CD4-positive, alpha-beta T cell treated with Interferon alpha-2 for 1 hour (primary cell): ENCODE data around the gene KRT14.
"Not testable (repeated sequence)": the region's sequence is repeated elsewhere in the genome, so short reads cannot be mapped to it uniquely, and the experiment has no call there.

Experiments used
- DNase-seq, 2 donors: peaks; one replicate each; pipeline ENCODE4 v3.0.0-alpha.2; 2020 to 2022

Gene KRT14

DNA sequence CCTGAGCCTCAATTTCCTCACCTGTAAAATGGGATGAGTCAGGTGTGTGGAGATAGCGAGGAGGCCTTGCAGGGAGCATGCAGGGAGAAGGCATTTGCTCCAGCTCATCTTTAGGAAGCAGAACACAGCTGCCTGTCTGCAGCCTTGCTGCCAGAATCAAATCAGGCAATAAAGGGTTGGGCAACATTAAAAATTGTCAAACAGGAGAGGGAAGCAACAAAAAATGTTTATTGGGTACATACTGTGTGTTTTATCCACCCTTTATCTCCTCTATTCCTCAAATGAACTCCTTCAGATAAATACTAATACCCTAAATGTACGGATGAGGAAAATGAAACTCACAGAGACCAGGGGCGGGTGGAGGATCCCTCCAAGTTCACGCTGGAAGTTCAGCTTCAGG is 13.6 kb upstream of the KRT14 start:
- DNase-seq = no peak

GRCh38 chr17:41599680-41600079 is 13.0 kb upstream of the KRT14 start:
- DNase-seq = no peak

DNA sequence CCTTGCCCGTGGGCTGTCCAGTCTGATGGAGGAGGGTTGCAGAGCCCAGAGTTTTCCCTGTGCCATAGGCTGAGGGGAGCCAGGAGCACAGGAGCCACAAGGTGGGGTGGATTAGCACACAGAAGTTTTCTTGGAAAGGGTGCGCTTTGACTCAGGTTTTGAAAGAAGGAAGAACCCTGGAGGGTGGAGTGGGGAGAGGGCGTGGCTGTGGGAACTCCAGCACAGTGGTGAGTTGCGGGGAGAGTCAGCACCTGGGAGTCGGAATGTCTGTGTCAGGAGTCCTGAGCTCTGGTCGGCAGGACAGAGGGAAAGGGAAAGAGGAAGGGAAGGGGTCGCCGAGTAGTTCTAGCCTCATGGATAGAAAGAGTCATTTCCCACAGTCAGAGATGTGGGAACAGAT is 8.9 kb upstream of the KRT14 start:
- no peak for DNase-seq

DNA sequence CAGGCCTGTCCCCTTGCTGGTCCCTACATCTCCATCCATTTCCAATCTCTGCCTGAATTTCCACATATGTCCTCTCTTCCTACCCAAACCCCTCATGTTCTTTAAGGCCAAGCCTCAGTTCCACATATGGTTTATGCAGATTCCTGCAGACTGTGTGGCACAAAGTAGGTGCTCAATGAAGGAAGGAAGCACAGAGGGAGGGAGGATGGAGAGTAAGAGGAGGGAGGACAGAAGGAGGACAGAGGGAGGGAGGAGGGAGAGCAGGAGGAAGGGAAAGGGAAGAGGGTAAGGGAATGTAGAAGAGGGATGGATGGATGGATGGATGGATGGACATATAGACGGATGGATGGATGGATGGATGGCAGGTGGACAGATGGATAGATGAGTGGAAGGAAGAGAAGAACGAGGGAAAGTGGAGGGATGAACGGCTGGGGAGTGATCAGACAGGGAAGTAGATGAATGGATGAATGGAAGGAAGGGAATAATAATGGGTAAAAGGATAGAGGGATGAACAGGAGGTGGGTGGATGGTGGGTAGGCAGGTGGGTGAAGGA is 7.7 kb upstream of the KRT14 start:
- DNase-seq = no peak

GRCh38 chr17:41593306-41593981 is 6.7 kb upstream of the KRT14 start:
- no peak for DNase-seq

- no peak for DNase-seq
Observed at GRCh38 chr17:41592601-41593305, 6.1 kb upstream of the KRT14 start.

DNA sequence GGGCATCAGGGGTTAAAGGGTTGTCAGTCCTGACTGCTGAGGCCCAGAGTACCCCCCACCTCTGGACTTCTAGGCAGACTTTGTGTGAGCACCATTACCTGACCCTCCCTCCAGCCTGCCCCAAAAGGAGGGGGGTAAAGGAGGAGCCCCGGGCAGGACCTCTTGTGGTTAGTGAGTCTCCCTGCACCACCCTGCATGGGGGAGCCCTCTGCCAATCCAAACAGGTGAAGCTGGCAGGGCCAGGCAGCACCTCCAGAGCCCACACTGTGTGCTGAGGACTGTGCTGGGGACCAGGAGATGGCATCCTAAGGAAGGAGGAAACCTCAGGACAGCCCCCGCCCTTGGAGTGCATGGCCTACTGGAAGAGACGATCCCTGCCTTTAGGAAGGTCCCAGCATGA is 2.6 kb upstream of the KRT14 start:
- DNase-seq = no peak

DNA sequence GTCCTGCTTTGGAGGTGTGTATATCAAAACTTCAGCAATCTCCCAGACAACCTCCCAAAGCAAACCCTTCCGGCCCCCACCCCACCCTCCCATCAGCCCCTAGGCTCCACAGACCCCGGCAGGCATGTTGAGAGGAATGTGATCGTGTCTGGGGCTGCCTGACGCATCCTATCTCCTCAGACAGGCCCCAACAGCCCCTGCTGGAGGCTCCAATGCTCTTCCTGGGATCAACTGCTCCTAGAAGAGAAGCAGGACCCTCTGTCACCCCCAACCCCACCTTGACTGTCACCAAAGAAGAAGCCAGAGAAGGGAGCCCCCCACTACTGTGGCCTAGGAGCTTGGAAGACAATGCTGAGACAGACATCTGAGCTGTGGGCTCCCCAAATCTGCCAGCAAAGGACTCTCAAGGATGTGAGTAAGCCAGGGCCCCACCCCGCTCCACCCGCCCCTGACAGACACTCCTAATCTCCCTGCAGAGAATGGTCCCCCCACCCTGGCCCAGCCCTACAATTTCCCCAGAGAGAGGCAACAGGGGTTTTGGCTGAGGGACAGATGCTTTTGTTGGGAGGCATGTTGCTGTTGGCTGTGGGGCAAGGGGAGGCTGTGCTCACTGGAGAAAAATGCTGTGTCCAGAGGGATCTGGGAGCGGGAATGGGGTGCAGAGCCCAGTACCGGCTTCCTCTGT is 1.6 kb upstream of the KRT14 start:
- DNase-seq = no peak

DNA sequence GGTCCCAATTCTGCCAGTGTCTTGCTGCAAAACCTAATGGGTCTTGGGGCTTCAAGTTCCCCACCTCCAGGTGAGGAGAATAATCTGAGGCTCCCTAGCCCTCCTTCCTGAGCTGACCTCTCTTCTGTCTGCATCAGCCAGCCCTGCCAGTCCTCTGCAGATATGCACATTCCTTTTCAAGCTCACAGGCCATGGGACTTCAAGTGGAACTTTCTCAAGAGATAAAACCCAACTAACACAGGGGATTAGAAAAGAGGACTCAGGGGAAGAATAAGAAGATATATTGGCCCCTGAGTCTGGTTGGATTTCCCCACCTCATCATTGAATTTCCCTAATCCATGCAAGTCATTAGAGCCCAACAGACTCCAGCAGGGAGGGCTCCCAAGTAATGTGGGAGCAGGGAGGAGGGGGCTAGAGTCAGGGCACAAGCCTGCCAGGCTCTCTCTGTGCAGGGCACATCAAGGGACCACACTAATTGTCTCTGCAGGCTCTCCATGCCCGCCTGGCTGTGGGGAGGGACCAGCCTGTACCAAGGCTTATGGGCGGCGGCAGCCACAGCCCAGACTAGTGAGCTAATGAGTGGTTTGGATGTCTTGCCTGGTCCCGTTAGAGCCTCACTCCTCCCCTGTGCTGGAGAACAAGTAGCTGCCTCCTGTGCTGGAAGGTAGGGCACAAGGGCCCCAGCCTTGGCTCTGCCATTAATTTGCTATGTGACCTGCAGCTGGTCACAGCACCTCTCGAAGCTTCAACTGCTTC is 1.2 kb downstream of the KRT14 start:
- DNase-seq = no peak

GRCh38 chr17:41584331-41584927 is 2.3 kb downstream of the KRT14 start:
- not testable (repeated sequence) for DNase-seq

- no peak for DNase-seq
Observed at GRCh38 chr17:41583137-41584127, 3.3 kb downstream of the KRT14 start.

DNA sequence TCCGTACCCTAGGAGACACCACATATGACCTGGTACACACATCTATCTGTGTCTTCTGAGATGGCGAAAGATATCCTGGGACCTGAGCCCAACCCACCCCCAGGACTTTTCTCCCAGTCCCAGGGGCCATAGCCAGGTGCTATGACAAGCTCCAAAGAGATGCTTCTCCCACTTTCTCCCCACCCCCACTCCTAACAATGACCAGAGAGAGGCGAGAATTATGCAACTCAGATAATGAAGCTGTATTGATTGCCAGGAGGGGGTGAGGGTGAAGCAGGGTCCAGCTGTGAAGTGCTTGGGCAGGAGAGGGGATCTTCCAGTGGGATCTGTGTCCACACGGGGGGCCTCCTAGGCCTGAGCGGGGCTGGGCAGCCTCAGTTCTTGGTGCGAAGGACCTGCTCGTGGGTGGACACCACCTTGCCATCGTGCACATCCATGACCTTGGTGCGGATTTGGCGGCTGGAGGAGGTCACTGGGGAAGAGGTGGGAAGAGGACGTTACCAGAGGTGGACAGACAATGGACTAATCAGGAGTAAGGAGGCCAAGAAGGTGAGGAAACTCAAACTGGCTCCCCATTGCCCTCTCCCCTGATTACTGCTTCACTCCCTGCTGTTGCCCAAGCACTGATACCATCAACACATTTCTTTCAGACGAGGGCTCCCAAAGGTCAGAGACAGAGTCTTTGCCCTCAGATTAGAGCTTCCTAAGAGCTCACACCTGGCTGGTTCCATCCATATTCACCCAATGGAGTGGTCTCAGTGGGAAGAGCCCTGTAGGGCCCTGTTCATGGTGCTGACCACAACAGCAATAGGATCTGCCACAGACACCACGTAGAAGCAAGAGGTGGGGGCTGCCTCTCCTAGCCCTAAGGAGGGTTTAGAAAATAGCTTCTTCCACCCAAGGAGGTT is 4.4 kb downstream of the KRT14 start:
- DNase-seq = not testable (repeated sequence)

DNA sequence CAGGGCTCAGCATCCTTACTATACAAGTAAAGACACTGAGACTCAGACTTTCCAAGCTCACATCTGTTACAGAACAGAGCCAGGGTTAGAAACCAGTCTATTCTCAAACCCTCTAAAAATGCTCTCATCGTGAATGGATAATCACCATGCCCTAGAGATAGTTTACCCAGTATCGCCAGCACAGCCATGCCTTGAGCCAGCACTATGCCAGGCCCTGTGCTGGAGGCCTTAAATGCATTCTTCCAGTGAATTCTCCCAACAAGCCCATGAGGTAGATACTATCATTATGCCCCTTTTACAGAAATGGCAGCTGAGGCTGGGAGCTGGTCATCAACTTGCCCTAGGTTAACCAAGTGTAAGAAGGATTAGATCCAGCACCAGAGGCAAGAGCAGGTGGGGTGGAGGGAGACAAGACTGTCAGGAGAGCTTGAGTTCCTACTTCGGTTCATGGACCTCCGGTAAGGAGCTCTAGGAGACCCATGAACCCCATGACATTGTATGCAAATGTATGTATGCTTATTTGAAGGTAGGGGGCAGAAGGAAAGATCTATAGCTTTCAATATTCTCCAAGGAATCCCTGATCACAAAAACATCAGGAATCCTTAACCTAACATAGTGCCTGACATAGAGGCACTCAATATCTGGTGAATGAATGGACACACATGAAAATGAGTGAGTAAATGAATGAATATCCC is 5.2 kb downstream of the KRT14 start:
- no peak for DNase-seq

- no peak for DNase-seq
Observed at GRCh38 chr17:41580687-41581365, 5.9 kb downstream of the KRT14 start.

GRCh38 chr17:41580244-41580575 is 6.5 kb downstream of the KRT14 start:
- DNase-seq = no peak

- DNase-seq = peak; percentile 54 to 65
Observed at GRCh38 chr17:41579484-41580243, 7.0 kb downstream of the KRT14 start.

DNA sequence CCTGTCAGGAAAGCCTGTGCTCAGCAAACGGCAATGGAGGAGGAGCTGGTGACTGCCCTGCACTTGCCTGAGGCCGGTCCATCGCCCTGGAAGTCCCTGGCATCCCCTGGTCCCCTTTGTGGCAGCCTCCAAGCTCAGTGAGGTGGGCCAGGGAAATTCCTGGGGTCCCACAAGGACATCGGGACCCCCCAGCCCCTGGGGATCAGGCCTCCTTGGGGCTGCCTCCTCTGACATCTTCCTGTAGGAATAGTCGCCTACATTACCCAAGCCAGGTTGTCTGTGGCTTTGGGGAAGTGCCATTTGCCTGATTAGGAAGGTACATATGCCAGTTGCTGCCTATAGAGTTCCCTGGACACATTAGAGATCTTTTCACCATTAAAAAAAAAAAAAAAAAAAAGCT is 7.7 kb downstream of the KRT14 start:
- no peak for DNase-seq

GRCh38 chr17:41578538-41578937 is 8.2 kb downstream of the KRT14 start:
- no peak for DNase-seq
